Anterior cingulate cortex (tissue), 58 donors: ENCODE data around the gene ACCS.

Source experiments
- DNase-seq, 58 donors: peaks; one replicate each; lab custom pipeline; 2025; lab: John Stamatoyannopoulos, UW

Gene ACCS

GRCh38 chr11:44036811-44037657 is 29.0 kb upstream of the ACCS start:
- peak in 56 of 58 donors; percentile 23 to 90 (median 74) for DNase-seq

GRCh38 chr11:44037658-44037998 is 28.4 kb upstream of the ACCS start:
- DNase-seq: no peak

GRCh38 chr11:44043157-44043556 is 22.9 kb upstream of the ACCS start:
- no peak for DNase-seq

- no peak for DNase-seq
These were observed 19.9 kb upstream of the ACCS start for GRCh38 chr11:44046182-44046581.

- no peak for DNase-seq
These were observed 18.8 kb upstream of the ACCS start for GRCh38 chr11:44047298-44047697.

- DNase-seq: peak in 19 of 58 donors; percentile 4 to 54 (median 20)
These were observed 18.1 kb upstream of the ACCS start, which contains the start of gene ACCSL for GRCh38 chr11:44047931-44048431. TSS of gene ACCSL (plus strand) at chr11:44047981. CDS start at chr11:44048037, 56 bp downstream.

GRCh38 chr11:44049832-44050231 is 16.2 kb upstream of the ACCS start:
- DNase-seq: no peak

- no peak for DNase-seq
These were observed 14.9 kb upstream of the ACCS start for GRCh38 chr11:44051171-44051570.

GRCh38 chr11:44057340-44057739 is 8.7 kb upstream of the ACCS start:
- no peak for DNase-seq

GRCh38 chr11:44058275-44058674 is 7.8 kb upstream of the ACCS start:
- DNase-seq: no peak

- no peak for DNase-seq
These were observed 859 bp upstream of the ACCS start for GRCh38 chr11:44065161-44065661.

GRCh38 chr11:44066732-44067141 is 667 bp downstream of the ACCS start:
- no peak for DNase-seq

GRCh38 chr11:44067266-44067665 is 1.2 kb downstream of the ACCS start:
- DNase-seq: no peak

- DNase-seq: no peak
These were observed 2.1 kb downstream of the ACCS start for GRCh38 chr11:44068180-44068579.

- DNase-seq: no peak
These were observed 5.1 kb downstream of the ACCS start for GRCh38 chr11:44071157-44071556.

- no peak for DNase-seq
These were observed 6.9 kb downstream of the ACCS start for GRCh38 chr11:44072757-44073658.

GRCh38 chr11:44078794-44079193 is 12.7 kb downstream of the ACCS start:
- no peak for DNase-seq

- DNase-seq: no peak
These were observed 13.3 kb downstream of the ACCS start for GRCh38 chr11:44079376-44079775.

- no peak for DNase-seq
These were observed 14.9 kb downstream of the ACCS start for GRCh38 chr11:44080951-44081350.

GRCh38 chr11:44082645-44083044 is 16.6 kb downstream of the ACCS start:
- DNase-seq: no peak

GRCh38 chr11:44083433-44083832 is 17.4 kb downstream of the ACCS start:
- peak in 1 of 58 donors; percentile 13 for DNase-seq
